Calu3 (cell line): Measurements from ENCODE around the gene FGF14. TPM values are rescaled to one million over a fixed set of nuclear protein-coding genes. Genes with fewer than 3 reads are reported as not detected.

ENCODE experiments used
- Bru-seq: library from RNA; stranded (reverse); fragments of 400-500 nt; gene quantifications from one replicate; lab custom pipeline; 2021; lab: Mats Ljungman, UMichigan
- BruChase-seq, 2 experiments: library from RNA; stranded (reverse); fragments of 400-500 nt; gene quantifications; one replicate each; lab custom pipeline; 2021; lab: Mats Ljungman, UMichigan
- BruUV-seq: library from RNA; stranded (reverse); fragments of 400-500 nt; replicated peaks from 2 replicates; lab custom pipeline; 2021; lab: Mats Ljungman, UMichigan
- CTCF ChIA-PET: fragments of 300-600 bp; sonication (Branson Sonifier 250); formaldehyde crosslinking; loops from one replicate; lab custom pipeline; 2022; ENCODE audit warnings: antibody characterized with exemption; lab: Charles Lee
- DNase-seq: peaks from one replicate; pipeline ENCODE4 v3.0.0; 2022
- H3K27ac Mint-ChIP-seq: one replicate; pipeline ENCODE4 v1.8.0; 2022; ENCODE audit warnings: mixed read lengths; ENCODE audit not compliant: unreplicated experiment
- H3K27me3 Mint-ChIP-seq: one replicate; pipeline ENCODE4 v1.8.0; 2022; ENCODE audit warnings: mixed read lengths; ENCODE audit not compliant: unreplicated experiment
- H3K36me3 Mint-ChIP-seq: one replicate; pipeline ENCODE4 v1.8.0; 2022; ENCODE audit warnings: mild to moderate bottlenecking, moderate library complexity, mixed read lengths; ENCODE audit not compliant: insufficient read depth, unreplicated experiment
- H3K4me1 Mint-ChIP-seq: one replicate; pipeline ENCODE4 v1.8.0; 2022; ENCODE audit warnings: mild to moderate bottlenecking, low read depth, mixed read lengths; ENCODE audit not compliant: unreplicated experiment
- H3K4me3 Mint-ChIP-seq: one replicate; pipeline ENCODE4 v1.8.0; 2022; ENCODE audit warnings: mild to moderate bottlenecking, low read depth, moderate library complexity, mixed read lengths; ENCODE audit not compliant: unreplicated experiment
- H3K9me3 Mint-ChIP-seq: one replicate; pipeline ENCODE4 v1.8.0; 2022; ENCODE audit warnings: low read depth, mixed read lengths; ENCODE audit not compliant: unreplicated experiment
- intact Hi-C: fragments of 100-400 bp; cut with micrococcal nuclease; formaldehyde crosslinking; loops from one replicate; pipeline ENCODE4 v1.10.0; 2022; ENCODE audit not compliant: unreplicated experiment
- long read RNA-seq: library from polyadenylated mRNA; stranded (forward); transcript quantifications from one replicate; pipeline ENCODE4 v2.0.0, GENCODE V29; 2022
- total RNA-seq: library from RNA; stranded (reverse); gene quantifications from 2 replicates; pipeline ENCODE4 v1.2.3, GENCODE V29; 2022
- TF ChIP-seq, protein P1 (sequence below): fragments of 200-600 bp; IDR thresholded peaks from one replicate; pipeline ENCODE4 v1.8.0; 2022; ENCODE audit warnings: antibody characterized with exemption; ENCODE audit not compliant: unreplicated experiment

FGF14 gene
- total RNA-seq (0.21 and 0.24 TPM in 2 replicates), Bru-seq, nascent RNA (percentile 10 among the genes with signal in this experiment), BruChase-seq, experiment 1, labeled RNA remaining after a 6-hour chase (percentile 8 among the genes with signal in this experiment), BruChase-seq, experiment 2, labeled RNA remaining after a 2-hour chase (percentile 7 among the genes with signal in this experiment)
- long read RNA-seq, partial matches to known transcripts: 0 of 4 reads
- long read RNA-seq, other reads (novel, unspliced or antisense): 4 of 4 reads

DNA sequence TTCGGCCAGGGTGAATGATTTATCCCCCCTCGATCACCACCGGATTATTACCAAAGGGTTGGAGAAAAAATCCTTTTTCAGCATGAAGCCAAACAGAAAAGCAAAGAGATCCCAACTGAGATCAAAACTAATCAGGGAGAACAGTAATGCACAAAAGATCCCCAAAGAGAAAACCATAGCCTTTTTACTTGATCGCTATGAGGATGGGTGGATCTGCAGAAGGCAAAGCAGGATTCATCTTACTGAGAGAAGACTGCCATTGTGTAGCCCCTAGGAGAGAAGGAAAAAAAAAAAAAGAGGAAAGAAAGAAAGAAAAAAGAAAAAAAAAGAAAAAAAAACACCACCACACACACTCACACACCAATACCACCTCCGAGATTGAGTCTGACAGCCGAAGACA is at the start of gene FGF14:
Gene FGF14, minus strand, starts transcription at position 283 of the 400 bp plus-strand sequence.
- intact Hi-C loops: no loop called here
- Mint-ChIP-seq H3K27me3 (peaks cover 29% of the 10 kb centered on the region), H3K27ac (no peak within 1 kb of the TSS), H3K36me3 (no peaks in the 10 kb centered on the region), H3K4me1 (no peaks in the 10 kb centered on the region), H3K4me3 (peak within 1 kb of the TSS; percentile 57), H3K9me3 (no peaks in the 10 kb centered on the region)
- TF ChIP-seq, protein P1, sequence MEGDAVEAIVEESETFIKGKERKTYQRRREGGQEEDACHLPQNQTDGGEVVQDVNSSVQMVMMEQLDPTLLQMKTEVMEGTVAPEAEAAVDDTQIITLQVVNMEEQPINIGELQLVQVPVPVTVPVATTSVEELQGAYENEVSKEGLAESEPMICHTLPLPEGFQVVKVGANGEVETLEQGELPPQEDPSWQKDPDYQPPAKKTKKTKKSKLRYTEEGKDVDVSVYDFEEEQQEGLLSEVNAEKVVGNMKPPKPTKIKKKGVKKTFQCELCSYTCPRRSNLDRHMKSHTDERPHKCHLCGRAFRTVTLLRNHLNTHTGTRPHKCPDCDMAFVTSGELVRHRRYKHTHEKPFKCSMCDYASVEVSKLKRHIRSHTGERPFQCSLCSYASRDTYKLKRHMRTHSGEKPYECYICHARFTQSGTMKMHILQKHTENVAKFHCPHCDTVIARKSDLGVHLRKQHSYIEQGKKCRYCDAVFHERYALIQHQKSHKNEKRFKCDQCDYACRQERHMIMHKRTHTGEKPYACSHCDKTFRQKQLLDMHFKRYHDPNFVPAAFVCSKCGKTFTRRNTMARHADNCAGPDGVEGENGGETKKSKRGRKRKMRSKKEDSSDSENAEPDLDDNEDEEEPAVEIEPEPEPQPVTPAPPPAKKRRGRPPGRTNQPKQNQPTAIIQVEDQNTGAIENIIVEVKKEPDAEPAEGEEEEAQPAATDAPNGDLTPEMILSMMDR: no peak
- no peak for DNase-seq
- no TSS peak for BruUV-seq
- CTCF ChIA-PET: no interaction called here

GRCh38 chr13:102443249-102443648 is 41.4 kb upstream of the FGF14 start:
- Mint-ChIP-seq H3K4me3 (no peak overlapping the region), H3K36me3 (no peaks in the 10 kb centered on the region), H3K27ac (no peak overlapping the region), H3K4me1 (no peaks in the 10 kb centered on the region), H3K9me3 (no peaks in the 10 kb centered on the region), H3K27me3 (no peaks in the 10 kb centered on the region)
- CTCF ChIA-PET: no interaction called here
- BruUV-seq: no TSS peak
- intact Hi-C loops: no loop called here
- no peak for DNase-seq
- TF ChIP-seq, protein P1: no peak

DNA sequence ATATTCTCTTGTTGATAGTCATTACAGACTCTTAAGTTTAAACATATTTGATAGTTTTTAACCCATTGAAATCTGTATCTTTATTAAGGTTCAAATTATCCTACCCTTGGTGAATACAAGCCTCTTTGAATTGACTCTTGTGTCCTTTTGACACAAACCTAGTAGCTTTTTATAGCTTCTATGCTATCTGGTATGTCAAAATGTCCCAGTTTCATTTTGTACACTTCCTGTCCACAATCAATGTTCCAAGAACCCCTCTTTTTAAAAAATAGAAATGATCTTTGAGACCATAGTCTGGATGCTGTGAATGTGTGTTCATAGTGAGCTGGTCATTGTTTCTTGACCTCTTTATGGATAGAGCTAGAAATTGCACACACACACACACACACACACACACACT is 39.2 kb upstream of the FGF14 start:
- intact Hi-C loops: no loop called here
- CTCF ChIA-PET: no interaction called here
- H3K4me3 Mint-ChIP-seq: no peak overlapping the region
- H3K27ac Mint-ChIP-seq: no peak overlapping the region
- no peaks in the 10 kb centered on the region for H3K9me3 Mint-ChIP-seq
- H3K27me3 Mint-ChIP-seq: no peaks in the 10 kb centered on the region
- TF ChIP-seq, protein P1: no peak
- no peak for DNase-seq
- no TSS peak for BruUV-seq
- no peaks in the 10 kb centered on the region for H3K36me3 Mint-ChIP-seq
- no peaks in the 10 kb centered on the region for H3K4me1 Mint-ChIP-seq

DNA sequence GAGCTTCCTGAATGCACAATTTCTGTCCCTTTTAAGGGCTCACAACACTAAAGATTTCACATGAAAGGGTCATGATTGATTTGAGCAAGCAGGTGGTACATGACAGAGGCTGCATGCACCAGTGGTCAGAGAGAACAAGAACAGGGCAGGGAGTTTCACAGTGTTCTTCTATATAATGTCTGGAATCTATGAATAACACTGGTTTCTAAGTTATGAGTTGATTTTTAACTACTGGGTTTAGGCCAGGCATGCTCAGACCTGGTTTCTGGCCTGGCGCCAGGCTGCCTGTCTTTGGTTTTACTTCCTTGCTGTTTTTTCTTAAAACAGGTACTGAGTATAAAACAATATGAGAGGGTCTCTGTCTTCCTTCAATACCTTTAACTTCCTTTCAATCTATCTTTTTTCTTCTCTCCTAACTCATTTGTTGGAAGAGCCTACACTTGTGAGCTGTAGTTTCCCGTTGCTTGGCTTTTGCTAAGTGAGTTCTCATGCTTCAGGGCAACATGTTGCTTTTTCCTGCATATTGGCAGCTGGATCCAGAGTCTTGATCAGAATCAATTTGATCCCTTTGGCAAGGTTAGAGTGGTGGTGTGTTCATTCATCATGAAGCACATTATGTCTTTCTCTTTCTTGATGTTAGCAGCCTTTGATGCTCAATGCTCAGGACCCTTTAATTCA is 38.5 kb upstream of the FGF14 start:
- Mint-ChIP-seq H3K9me3 (no peaks in the 10 kb centered on the region), H3K4me3 (no peak overlapping the region), H3K27me3 (no peaks in the 10 kb centered on the region), H3K36me3 (no peaks in the 10 kb centered on the region), H3K27ac (no peak overlapping the region), H3K4me1 (no peaks in the 10 kb centered on the region)
- BruUV-seq: no TSS peak
- CTCF ChIA-PET: no interaction called here
- intact Hi-C loops: no loop called here
- peak; percentile 31 for DNase-seq
- TF ChIP-seq, protein P1: no peak
